Small intestine (tissue), 7 donors: Measurements from ENCODE around the gene ILK. TPM values are rescaled to one million over a fixed set of nuclear protein-coding genes. Genes with fewer than 3 reads are reported as not detected.
A peak's percentile ranks its signal among the peaks of the same experiment; 100 is the strongest.

Experiments used
- DNase-seq, 2 donors: peaks; one replicate each; pipeline versions ENCODE4 v3.0.0 to v3.0.0-alpha.2; 2013
- FAIRE-seq: peaks from 2 replicates; lab custom pipeline; 2012; peaks lifted over from hg19 to GRCh38; lab: Jason Lieb, UNC
- H3K27ac ChIP-seq, 3 donors: one replicate each; pipeline ENCODE4 v1.5.1; 2013; ENCODE audit warnings: low read length in 2 of 3, mild to moderate bottlenecking in 2 of 3, control low read depth in 1 of 3, inconsistent platforms in 1 of 3, low read depth in 1 of 3, moderate library complexity in 1 of 3
- H3K27me3 ChIP-seq, 3 donors: one replicate each; pipeline ENCODE4 v1.6.1; 2013; ENCODE audit warnings: low read length in 3 of 3, inconsistent platforms in 1 of 3; ENCODE audit not compliant: control insufficient read depth in 3 of 3, insufficient read depth in 3 of 3
- H3K36me3 ChIP-seq, 3 donors: one replicate each; pipeline ENCODE4 v1.6.1; 2013; ENCODE audit warnings: low read length in 3 of 3, inconsistent platforms in 1 of 3, low read depth in 1 of 3, mild to moderate bottlenecking in 1 of 3, moderate library complexity in 1 of 3; ENCODE audit not compliant: control insufficient read depth in 3 of 3, insufficient read depth in 2 of 3
- H3K4me1 ChIP-seq, 3 donors: one replicate each; pipeline ENCODE4 v1.6.1; 2013; ENCODE audit warnings: low read length in 2 of 3, inconsistent platforms in 1 of 3, low read depth in 1 of 3, mild to moderate bottlenecking in 1 of 3, moderate library complexity in 1 of 3; ENCODE audit not compliant: control insufficient read depth in 3 of 3, insufficient read depth in 2 of 3
- H3K4me3 ChIP-seq, 3 donors: one replicate each; pipeline ENCODE4 v1.5.1; 2013; ENCODE audit warnings: low read length in 3 of 3, control low read depth in 1 of 3, inconsistent platforms in 1 of 3, low read depth in 1 of 3, mild to moderate bottlenecking in 1 of 3, moderate library complexity in 1 of 3
- H3K9me3 ChIP-seq, 2 donors: one replicate each; pipeline ENCODE4 v1.6.1; 2013; ENCODE audit warnings: low read depth in 1 of 2, low read length in 1 of 2; ENCODE audit not compliant: control insufficient read depth in 2 of 2, insufficient read depth in 1 of 2
- WGBS, 3 donors: extraction: QIAGEN DNeasy Blood & Tissue Kit; methylation state at CpG; one replicate each; pipeline ENCODE4 v1.1.7; 2013; 5-methylcytosine and 5-hydroxymethylcytosine counted together
- polyA plus RNA-seq, 4 donors: library from polyadenylated mRNA; stranded (reverse) in 3 of 4; unstranded in 1 of 4; fragments of 200-250 nt in 3 of 4; fragments of 120-200 nt in 1 of 4; gene quantifications; one replicate each; pipeline versions ENCODE4 v1.2.1 to v1.2.3, GENCODE V29; 2013
- donor health status: healthy with polysubstance abuse.
- donor health status: control.
- donor health status: control.
- donor health status: Bipolar disorder and iron deficiency.
- donor health status: healthy.

Gene ILK
- polyA plus RNA-seq, 4 donors, result 73.9 to 99.2 (median 93.1) TPM

DNA sequence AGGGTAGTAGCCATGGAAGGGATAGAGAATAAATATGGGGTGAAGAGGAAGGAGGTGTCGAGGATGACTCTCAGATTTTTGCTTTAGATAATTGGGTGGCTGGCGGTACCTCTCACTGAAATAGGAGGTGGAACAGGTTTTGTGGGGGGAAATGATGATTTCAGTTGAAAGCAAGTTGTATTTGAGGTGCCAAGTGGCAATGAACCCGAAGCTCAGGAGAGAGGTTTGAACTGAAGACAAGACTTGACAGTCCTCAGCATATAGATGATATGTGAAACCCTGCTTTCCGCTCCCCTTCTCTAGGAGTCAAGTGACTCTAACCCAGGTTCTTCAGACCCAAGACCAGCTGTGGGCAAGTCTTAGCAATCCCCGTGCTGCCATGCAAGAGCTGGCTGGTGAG, 33.9 kb upstream of the ILK start:
- 82 to 90% (median 88%) methylated on average over 5 of the region's 5 CpGs for WGBS, 3 donors

DNA sequence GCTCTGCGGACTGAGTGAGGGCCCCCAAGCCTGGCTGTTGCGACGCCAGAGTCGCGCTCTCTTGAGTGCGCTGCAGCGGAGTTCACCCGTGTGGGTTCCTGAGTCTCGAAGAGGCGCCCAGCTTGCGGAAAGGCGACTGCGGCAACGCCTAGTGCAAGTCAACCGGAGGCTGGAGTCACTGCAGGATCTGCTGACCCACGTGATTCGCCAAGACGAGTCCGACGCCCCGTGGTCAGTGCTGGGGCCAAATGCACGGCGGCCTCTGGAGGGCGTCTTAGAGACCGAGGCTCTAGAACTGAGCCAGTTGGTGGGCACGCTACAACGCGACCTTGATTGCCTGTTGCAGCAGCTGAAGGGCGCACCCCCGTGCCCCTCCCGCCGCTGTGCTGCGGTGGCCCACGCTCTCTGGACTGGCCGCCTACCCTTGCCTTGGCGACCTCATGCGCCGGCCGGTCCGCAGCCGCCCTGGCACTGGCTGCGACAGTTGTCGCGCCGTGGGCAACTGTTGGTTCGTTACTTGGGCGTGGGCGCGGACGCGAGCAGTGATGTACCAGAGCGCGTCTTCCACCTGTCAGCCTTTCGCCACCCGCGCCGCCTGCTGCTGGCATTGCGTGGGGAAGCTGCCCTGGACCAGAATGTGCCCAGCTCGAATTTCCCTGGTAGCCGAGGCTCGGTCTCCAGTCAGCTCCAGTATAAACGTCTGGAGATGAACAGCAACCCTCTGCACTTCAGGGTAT, 32.7 kb upstream of the ILK start:
- peaks cover 0 to 13% (median 0%) of the 10 kb centered on the region in 3 donors for H3K36me3 ChIP-seq
- no peak for FAIRE-seq
- no peaks in the 10 kb centered on the region for H3K4me1 ChIP-seq
- no peaks in the 10 kb centered on the region for H3K9me3 ChIP-seq
- peaks cover 0 to 12% (median 0%) of the 10 kb centered on the region in 3 donors for H3K27me3 ChIP-seq
- H3K27ac ChIP-seq, result no peak overlapping the region
- H3K4me3 ChIP-seq, result no peak overlapping the region
- 83 to 92% (median 91%) methylated on average over 62 of the region's 62 CpGs for WGBS, 3 donors
- peak in 1 of 2 donors; percentile 6 for DNase-seq

More for the DNA sequence above, 33.9 kb upstream of the ILK start:
- Histone ChIP-seq H3K36me3 (peaks cover 0 to 13% (median 0%) of the 10 kb centered on the region in 3 donors), H3K27ac (no peak overlapping the region), H3K27me3 (peaks cover 0 to 12% (median 0%) of the 10 kb centered on the region in 3 donors), H3K9me3 (no peaks in the 10 kb centered on the region), H3K4me3 (no peak overlapping the region), H3K4me1 (no peaks in the 10 kb centered on the region)
- FAIRE-seq, result no peak
- DNase-seq, result no peak

DNA sequence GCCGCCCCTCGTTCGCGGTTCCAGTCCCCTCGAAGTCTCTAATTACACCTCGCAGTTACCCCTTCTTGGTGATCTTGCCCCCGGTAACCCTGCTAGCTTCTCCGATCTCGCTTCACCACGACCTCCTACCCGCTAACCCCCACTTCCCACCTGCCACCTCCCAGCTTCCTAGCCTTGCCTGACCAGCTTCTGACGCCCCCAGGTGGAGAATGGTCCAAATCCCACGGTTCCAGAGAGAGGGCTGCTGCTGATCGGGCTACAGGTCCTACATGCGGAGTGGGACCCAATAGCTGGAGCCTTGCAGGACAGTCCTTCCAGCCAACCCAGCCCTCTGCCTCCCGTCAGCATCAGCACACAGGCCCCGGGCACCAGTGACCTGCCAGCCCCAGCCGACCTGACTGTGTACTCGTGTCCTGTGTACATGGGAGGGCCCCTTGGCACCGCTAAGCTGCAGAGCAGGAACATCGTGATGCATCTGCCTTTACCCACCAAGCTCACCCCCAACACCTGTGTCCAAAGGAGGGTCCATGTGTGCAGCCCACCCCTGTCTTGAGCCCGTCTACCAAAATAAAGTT, 32.1 kb upstream of the ILK start:
- Histone ChIP-seq H3K27ac (no peak overlapping the region), H3K4me3 (no peak overlapping the region)

DNA sequence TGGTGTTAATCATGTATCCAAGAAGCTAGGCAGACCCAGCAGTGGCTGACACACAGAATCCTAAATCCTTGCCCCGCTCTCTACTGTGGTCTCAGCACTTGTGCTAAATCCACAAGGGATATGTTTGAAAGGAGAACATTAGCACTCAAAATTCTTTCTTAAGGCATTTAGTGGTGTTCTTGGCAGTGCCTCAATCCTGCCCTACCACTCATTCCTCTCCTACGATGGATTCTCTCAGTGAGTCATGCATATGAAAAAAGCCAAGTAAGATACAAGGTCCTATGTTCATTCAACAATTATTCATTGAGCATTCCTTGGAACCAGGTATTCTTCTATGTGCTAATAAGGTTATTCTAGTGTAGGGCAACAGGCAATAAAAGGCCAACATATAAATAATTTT, 31.4 kb upstream of the ILK start:
- Histone ChIP-seq H3K27ac (no peak overlapping the region), H3K4me1 (no peaks in the 10 kb centered on the region), H3K36me3 (peaks cover 0 to 12% (median 0%) of the 10 kb centered on the region in 3 donors), H3K9me3 (no peaks in the 10 kb centered on the region), H3K27me3 (peaks cover 0 to 12% (median 0%) of the 10 kb centered on the region in 3 donors), H3K4me3 (no peak overlapping the region)
- no peak for DNase-seq
- FAIRE-seq, result no peak
- 73 to 87% (median 82%) methylated on average over 2 of the region's 2 CpGs for WGBS, 3 donors

More for the DNA sequence above, 32.1 kb upstream of the ILK start:
- Histone ChIP-seq H3K4me1 (no peaks in the 10 kb centered on the region), H3K27me3 (peaks cover 0 to 12% (median 0%) of the 10 kb centered on the region in 3 donors), H3K36me3 (peaks cover 0 to 13% (median 0%) of the 10 kb centered on the region in 3 donors), H3K9me3 (no peaks in the 10 kb centered on the region)
- WGBS, 3 donors, result 84 to 92% (median 90%) methylated on average over 22 of the region's 22 CpGs
- no peak for DNase-seq
- no peak for FAIRE-seq

- Histone ChIP-seq H3K9me3 (no peaks in the 10 kb centered on the region), H3K27me3 (peaks cover 0 to 12% (median 0%) of the 10 kb centered on the region in 3 donors), H3K36me3 (peaks cover 0 to 17% (median 0%) of the 10 kb centered on the region in 3 donors), H3K4me3 (no peak overlapping the region), H3K4me1 (no peaks in the 10 kb centered on the region), H3K27ac (no peak overlapping the region)
- FAIRE-seq (no peak), DNase-seq (no peak)
- WGBS, 3 donors, result 80 to 86% (median 83%) methylated on average over 6 of the region's 6 CpGs
These were observed 28.5 kb upstream of the ILK start for GRCh38 chr11:6574816-6575715.

GRCh38 chr11:6576471-6577373, 26.9 kb upstream of the ILK start:
- peak in 1 of 2 donors; percentile 24 for DNase-seq
- WGBS, 3 donors, result 49 to 67% (median 67%) methylated on average over 6 of the region's 6 CpGs

DNA sequence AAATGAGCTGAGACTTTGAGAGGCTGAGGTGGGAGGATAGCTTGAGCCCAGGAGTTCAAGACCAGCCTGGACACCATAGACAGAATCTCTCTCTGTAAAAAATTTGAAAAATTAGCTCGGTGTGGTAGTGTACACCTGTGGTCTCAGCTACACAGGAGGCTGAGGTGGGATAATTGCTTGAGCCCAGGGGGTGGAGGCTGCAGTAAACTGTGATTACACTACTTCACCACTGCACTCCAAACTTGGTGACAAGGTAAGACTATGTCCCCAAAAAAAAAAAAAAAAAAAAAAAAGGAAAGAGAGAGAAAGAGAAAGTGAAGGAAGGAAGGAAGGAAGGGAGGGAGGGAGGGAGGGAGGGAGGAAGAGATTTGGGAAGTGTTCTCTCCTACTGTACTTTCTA, 25.4 kb upstream of the ILK start:
- Histone ChIP-seq H3K4me1 (no peaks in the 10 kb centered on the region), H3K27me3 (no peaks in the 10 kb centered on the region), H3K27ac (no peak overlapping the region), H3K9me3 (no peaks in the 10 kb centered on the region), H3K36me3 (peaks cover 0 to 15% (median 0%) of the 10 kb centered on the region in 3 donors), H3K4me3 (no peak overlapping the region)
- WGBS, 3 donors, result 86 to 100% (median 94%) methylated on average over 1 of the region's 1 CpG
- no peak for FAIRE-seq
- DNase-seq, result no peak

More at GRCh38 chr11:6576471-6577373, 26.9 kb upstream of the ILK start:
- H3K4me1 ChIP-seq, result no peaks in the 10 kb centered on the region
- H3K9me3 ChIP-seq, result no peaks in the 10 kb centered on the region
- H3K27me3 ChIP-seq, result peaks cover 0 to under 1% (median 0%) of the 10 kb centered on the region in 3 donors
- FAIRE-seq, result no peak
- peaks cover 0 to 15% (median 0%) of the 10 kb centered on the region in 3 donors for H3K36me3 ChIP-seq
- H3K27ac ChIP-seq, result no peak overlapping the region
- H3K4me3 ChIP-seq, result no peak overlapping the region
